ENCODE measurements around the gene LRP10. TPM values are rescaled to one million over a fixed set of nuclear protein-coding genes. Genes with fewer than 3 reads are reported as not detected.
"Not testable (repeated sequence)": the region's sequence is repeated elsewhere in the genome, so short reads cannot be mapped to it uniquely, and the experiment has no call there.

Gene LRP10
- total RNA-seq, 1 experiment from 2014 or later: 31.9 TPM

DNA sequence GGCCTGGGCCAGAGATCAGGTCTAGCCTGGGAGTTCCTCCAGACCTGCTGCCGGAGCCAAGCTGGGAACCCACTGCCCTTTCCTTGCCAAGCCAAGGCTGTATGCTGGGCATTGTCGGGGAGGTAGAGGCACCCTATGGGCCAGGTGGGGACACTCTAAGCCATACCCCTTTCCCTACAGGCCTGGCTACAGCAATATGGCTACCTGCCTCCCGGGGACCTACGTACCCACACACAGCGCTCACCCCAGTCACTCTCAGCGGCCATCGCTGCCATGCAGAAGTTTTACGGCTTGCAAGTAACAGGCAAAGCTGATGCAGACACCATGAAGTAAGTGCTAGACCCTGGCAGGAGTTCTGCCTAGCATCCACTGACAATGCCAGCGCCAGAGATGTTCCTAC, 30.2 kb upstream of the LRP10 start:
- in situ Hi-C loops (cut with HindIII; ENCODE audit: low pct_unique_long_range_greater_than_20kb, low sequenced_read_pairs): no loop called here
- DNase-seq (ENCODE audit: low read depth, low spot score): no peak

DNA sequence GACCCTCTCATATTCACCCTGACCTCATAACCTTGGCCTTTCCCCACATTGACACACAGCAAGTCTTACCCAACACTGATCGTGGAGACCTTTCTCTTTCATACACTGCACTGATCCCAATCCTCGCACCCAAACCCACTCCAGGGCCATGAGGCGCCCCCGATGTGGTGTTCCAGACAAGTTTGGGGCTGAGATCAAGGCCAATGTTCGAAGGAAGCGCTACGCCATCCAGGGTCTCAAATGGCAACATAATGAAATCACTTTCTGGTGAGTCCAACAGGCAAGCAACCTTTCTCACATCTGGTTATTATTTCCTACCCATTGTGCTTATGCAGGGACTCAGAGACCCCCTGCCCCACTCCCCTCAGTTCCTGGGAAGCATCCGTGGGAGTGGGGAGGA, 29.8 kb upstream of the LRP10 start:
- no peak for DNase-seq (ENCODE audit: low read depth, low spot score)

DNA sequence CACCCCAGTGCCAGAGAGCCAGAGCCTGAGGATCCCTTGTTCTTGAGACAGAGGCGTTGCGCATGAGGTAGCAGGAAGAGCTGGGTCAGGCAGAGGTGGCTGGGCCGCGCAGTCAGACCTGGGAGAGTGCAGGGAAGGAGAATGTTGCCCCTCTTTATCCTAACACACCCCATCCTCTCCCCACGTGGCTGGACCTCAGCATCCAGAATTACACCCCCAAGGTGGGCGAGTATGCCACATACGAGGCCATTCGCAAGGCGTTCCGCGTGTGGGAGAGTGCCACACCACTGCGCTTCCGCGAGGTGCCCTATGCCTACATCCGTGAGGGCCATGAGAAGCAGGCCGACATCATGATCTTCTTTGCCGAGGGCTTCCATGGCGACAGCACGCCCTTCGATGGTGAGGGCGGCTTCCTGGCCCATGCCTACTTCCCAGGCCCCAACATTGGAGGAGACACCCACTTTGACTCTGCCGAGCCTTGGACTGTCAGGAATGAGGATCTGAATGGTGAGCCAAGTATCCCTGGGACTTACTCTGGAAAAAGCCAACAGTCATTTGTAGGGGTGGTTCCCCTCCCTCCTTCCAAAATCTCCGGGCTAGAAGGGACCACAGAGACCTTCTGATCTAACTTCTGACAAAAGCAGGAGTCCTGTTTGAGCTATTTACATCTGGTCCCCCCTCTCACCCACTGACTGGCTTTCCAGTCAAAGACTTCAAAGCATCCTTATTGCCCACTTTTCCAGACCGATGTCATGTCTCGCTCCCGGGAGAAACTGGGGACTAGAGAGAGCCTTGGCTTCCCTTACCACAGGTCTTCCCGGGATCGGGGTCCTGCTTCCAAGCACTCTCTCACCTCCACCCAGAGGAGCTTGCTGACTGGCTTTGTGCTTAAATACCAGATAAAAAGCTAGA, 29.1 kb upstream of the LRP10 start:
- in situ Hi-C loops (cut with HindIII; ENCODE audit: low pct_unique_long_range_greater_than_20kb, low sequenced_read_pairs): no loop called here
- DNase-seq (ENCODE audit: low read depth, low spot score): no peak

More for the DNA sequence above, 29.8 kb upstream of the LRP10 start:
- in situ Hi-C loops (cut with HindIII; ENCODE audit: low pct_unique_long_range_greater_than_20kb, low sequenced_read_pairs): no loop called here

DNA sequence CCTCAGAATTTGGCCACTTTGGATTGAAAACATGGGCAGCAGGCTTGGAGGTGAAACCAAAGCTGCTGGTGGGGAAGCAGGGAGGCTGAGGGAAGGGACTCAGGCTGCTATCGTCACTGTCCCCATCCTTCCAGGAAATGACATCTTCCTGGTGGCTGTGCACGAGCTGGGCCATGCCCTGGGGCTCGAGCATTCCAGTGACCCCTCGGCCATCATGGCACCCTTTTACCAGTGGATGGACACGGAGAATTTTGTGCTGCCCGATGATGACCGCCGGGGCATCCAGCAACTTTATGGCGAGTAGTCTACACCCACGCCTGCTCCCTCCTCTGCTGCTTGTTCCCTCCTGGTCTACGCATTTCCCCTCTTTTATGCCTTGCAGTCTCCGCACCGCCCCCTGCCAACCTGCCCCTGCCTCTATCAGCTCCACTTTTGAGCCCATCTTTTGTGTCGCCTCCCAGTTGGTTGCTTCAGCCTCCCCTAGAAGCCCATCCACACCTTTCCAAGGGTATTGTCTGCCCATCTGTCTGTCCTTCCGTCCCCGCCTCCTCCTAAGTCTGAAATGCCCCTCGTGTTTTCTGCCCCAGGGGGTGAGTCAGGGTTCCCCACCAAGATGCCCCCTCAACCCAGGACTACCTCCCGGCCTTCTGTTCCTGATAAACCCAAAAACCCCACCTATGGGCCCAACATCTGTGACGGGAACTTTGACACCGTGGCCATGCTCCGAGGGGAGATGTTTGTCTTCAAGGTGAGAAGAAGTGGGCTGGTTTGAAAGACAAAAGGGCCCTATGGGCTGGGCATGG, 28.2 kb upstream of the LRP10 start:
- in situ Hi-C loops (cut with HindIII; ENCODE audit: low pct_unique_long_range_greater_than_20kb, low sequenced_read_pairs): no loop called here
- no peak for DNase-seq (ENCODE audit: low read depth, low spot score)

DNA sequence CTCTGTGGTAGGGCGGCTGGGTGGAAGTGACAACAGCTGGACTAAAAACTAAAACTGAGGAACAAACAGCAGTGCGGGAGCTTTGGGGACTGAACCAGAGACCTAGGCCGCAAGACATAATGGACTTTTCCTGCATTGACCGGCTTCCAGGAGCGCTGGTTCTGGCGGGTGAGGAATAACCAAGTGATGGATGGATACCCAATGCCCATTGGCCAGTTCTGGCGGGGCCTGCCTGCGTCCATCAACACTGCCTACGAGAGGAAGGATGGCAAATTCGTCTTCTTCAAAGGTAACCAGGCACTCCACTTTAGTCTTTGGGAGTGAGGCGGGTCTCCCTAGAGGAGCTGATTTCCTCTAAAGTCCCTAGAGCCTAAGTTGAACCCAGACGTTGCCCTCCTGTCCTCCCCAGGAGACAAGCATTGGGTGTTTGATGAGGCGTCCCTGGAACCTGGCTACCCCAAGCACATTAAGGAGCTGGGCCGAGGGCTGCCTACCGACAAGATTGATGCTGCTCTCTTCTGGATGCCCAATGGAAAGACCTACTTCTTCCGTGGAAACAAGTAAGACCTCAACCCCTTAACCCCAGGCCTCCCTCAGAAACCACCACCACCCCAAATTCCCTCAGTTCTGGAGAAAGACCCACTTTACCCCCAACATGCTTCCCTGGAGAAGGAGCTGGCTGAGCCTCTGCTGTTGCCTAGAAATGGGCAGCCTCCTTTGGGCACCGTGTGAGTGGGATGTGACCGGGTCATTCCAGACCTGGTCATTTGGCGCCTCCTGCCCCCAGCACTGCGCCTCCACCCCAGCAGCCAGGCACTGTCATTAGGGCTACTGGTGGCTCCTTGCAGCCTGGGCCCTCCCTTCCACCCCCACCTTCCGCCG, 27.1 kb upstream of the LRP10 start:
- in situ Hi-C loops (cut with HindIII; ENCODE audit: low pct_unique_long_range_greater_than_20kb, low sequenced_read_pairs): no loop called here

DNA sequence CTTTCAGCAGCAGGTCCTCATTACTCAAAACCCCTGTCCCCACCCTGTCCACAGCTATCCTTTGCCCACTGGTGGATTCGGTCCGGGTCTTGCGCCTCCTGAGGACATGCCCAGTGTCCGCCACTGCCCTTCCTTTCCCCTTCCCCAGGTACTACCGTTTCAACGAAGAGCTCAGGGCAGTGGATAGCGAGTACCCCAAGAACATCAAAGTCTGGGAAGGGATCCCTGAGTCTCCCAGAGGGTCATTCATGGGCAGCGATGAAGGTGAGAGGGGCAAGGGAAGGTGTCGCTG, 26.5 kb upstream of the LRP10 start:
- no peak for DNase-seq (ENCODE audit: low read depth, low spot score)
- in situ Hi-C loops (cut with HindIII; ENCODE audit: low pct_unique_long_range_greater_than_20kb, low sequenced_read_pairs): no loop called here

More for the DNA sequence above, 27.1 kb upstream of the LRP10 start:
- no peak for DNase-seq (ENCODE audit: low read depth, low spot score)

DNA sequence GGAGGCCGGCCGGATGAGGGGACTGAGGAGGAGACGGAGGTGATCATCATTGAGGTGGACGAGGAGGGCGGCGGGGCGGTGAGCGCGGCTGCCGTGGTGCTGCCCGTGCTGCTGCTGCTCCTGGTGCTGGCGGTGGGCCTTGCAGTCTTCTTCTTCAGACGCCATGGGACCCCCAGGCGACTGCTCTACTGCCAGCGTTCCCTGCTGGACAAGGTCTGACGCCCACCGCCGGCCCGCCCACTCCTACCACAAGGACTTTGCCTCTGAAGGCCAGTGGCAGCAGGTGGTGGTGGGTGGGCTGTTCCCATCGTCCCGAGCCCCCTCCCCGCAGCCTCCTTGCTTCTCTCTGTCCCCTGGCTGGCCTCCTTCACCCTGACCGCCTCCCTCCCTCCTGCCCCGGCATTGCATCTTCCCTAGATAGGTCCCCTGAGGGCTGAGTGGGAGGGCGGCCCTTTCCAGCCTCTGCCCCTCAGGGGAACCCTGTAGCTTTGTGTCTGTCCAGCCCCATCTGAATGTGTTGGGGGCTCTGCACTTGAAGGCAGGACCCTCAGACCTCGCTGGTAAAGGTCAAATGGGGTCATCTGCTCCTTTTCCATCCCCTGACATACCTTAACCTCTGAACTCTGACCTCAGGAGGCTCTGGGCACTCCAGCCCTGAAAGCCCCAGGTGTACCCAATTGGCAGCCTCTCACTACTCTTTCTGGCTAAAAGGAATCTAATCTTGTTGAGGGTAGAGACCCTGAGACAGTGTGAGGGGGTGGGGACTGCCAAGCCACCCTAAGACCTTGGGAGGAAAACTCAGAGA, 25.5 kb upstream of the LRP10 start:
- DNase-seq (ENCODE audit: low read depth, low spot score): no peak
- in situ Hi-C loops (cut with HindIII; ENCODE audit: low pct_unique_long_range_greater_than_20kb, low sequenced_read_pairs): no loop called here

DNA sequence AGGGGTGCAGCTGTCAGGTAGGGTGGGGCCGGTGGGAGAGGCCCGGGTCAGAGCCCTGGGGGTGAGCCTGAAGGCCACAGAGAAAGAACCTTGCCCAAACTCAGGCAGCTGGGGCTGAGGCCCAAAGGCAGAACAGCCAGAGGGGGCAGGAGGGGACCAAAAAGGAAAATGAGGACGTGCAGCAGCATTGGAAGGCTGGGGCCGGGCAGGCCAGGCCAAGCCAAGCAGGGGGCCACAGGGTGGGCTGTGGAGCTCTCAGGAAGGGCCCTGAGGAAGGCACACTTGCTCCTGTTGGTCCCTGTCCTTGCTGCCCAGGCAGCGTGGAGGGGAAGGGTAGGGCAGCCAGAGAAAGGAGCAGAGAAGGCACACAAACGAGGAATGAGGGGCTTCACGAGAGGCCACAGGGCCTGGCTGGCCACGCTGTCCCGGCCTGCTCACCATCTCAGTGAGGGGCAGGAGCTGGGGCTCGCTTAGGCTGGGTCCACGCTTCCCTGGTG, 24.7 kb upstream of the LRP10 start:
- DNase-seq (ENCODE audit: low read depth, low spot score): no peak
- in situ Hi-C loops (cut with HindIII; ENCODE audit: low pct_unique_long_range_greater_than_20kb, low sequenced_read_pairs): no loop called here

DNA sequence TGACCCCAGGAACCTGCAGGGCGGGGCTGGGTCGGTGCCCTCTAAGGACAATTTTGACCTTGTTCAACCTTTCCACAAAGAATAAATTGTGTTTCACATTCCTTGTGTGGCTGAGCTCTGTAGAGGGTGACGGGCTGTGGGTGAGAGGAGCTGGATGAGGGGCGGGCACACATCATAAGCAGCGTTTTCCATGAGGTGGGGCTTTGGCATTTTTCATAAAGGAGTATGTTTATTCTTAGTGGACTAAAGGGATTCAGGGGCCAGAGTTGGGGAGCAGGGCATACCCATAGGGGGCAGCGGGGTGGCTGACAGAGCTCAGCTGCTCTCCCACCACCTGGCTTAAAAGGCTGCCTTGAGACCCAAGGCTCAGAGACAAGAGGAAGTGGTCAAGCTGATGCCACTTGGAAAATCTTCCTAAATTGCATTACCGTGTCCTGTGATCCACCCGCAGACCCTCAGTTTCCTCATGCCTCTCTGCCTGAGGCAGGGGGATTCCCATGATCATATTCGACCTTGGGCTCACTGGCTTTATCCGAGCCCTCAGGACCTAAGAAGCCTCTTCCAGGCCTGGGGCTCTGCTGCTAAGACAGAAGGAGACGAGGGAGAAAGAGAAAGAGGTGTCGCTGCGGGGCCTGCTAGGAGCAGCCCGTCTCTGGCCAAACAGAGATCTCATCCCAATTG, 23.7 kb upstream of the LRP10 start:
- in situ Hi-C loops (cut with HindIII; ENCODE audit: low pct_unique_long_range_greater_than_20kb, low sequenced_read_pairs): no loop called here
- peak; percentile 72 for DNase-seq (ENCODE audit: low read depth, low spot score)

DNA sequence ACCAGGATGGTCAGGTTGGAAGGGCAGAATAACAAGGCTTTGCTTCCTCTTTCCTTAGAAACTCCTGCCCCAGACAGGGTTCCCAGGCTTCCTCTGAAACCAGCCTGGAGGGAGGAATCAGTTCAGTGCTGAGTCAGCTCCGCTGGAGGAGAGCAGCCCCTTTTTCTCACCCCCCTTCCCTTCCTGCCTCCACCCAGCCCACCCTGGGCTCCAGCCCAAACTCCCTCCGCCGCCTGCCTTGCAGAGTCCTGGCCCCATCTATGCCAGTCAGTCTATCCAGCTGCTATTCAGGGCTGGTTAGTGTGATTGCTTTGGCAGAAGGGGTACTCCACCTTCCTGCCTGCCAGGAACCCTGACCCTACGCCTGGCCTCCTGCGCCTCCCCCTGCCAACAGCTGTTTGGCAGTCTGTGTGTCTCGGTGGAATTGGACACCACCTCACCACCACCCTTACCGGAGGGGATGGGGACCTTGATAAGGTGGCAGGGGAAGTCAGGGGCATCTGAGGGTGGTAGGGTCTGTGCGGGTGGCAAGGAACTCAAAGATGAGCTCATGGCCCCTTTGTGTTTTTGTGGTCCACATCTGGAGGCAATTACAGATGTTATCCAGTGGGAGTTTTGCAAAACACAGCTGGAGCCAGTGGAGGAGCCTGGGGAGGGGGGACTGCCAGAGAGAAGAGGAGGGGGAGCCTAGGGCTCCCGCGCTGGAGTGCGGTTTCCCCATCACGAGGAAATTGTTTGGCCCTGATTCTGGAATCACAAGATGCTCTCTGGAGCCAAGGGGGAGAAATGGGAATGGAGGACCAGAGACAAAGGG, 23.0 kb upstream of the LRP10 start:
- in situ Hi-C loops (cut with HindIII; ENCODE audit: low pct_unique_long_range_greater_than_20kb, low sequenced_read_pairs): no loop called here
- peak; percentile 81 for DNase-seq (ENCODE audit: low read depth, low spot score)

DNA sequence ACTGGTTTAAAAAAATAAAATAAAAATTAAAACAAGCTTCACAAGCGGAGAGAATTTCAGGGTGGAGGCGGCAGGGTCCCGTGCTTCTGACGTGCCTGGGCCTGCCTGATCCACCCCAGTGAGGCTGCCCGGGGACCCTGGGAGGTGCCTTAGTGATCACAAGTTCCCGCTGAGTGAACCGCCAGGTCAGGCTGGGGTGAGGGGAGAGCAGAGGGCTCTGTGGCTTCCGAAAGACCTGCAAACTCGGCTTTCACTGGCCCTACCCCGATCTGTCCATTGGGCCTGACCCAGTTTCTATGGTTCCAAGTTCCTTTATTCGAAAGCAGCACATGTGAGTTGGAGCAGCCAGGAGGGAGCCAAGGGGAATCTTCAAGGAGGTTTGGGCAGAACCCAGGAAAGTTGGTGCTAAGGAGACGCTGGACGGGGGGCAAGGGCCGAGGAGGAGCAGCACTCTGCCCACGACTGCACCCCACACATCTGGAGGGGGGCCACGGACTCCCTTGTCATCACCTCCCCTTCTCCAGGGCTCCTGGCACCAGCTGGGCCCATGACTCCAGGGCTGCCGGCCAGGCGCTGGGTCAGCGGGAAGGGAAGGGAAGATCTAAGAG, 22.2 kb upstream of the LRP10 start:
- in situ Hi-C loops (cut with HindIII; ENCODE audit: low pct_unique_long_range_greater_than_20kb, low sequenced_read_pairs): no loop called here
- peak; percentile 60 for DNase-seq (ENCODE audit: low read depth, low spot score)

DNA sequence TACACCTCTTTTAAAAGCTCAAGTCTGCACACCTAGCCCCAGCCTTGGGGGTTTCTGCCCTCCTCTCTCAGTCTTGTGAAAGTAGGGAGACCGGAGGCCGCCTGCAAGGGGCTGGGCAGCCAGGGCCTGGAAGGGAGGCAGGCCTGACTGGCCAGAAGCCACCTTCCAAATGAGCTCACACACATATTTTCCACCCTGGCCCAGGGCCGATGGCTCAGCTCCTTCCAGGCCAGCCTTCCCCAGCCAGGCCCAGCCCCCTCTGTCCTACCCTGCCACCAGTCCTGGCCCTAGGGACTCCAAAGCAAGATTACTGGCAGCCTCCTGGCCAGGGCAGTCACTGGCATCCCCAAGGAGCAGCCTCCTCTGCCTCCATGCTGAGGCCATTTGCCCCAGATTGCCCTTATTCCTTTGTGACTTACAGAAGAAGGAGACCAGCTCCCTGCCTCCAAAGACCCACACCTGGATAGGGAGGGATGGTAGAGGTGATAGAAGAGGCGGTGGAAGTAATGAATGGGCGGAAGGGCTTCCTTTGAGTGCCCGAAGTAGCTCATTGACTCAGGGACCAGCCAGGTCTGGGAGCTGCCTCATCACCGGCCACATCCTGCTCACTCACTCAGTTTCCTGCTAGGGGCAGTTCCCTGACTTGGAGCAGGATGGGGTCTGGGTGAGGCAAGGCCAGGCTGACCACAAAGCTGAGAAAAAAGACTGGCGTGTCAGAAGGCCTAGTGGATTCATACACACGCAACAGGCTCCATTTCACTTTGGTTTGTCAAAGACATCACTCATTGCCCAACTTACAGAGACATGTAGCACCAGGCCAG, 20.4 kb upstream of the LRP10 start:
- in situ Hi-C loops (cut with HindIII; ENCODE audit: low pct_unique_long_range_greater_than_20kb, low sequenced_read_pairs): no loop called here

DNA sequence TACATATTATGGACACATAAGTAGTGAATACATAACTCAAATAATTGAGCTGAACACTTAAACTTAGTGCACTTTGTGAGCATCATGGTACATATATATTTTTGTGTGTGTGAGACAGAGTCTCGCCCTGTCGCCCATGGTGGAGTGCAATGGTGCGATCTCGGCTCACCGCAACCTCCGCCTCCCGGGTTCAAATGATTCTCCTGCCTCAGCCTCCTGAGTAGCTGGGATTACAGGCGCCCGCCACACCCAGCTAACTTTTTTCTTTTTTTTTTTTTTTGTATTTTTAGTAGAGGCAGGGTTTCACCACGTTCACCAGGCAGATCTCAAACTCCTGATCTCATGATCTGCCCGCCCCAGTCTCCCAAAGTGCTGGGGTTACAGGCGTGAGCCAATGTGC, 19.4 kb upstream of the LRP10 start:
- in situ Hi-C loops (cut with HindIII; ENCODE audit: low pct_unique_long_range_greater_than_20kb, low sequenced_read_pairs); DNase-seq (ENCODE audit: low read depth, low spot score): not testable (repeated sequence)

More for the DNA sequence above, 20.4 kb upstream of the LRP10 start:
- DNase-seq (ENCODE audit: low read depth, low spot score): no peak

DNA sequence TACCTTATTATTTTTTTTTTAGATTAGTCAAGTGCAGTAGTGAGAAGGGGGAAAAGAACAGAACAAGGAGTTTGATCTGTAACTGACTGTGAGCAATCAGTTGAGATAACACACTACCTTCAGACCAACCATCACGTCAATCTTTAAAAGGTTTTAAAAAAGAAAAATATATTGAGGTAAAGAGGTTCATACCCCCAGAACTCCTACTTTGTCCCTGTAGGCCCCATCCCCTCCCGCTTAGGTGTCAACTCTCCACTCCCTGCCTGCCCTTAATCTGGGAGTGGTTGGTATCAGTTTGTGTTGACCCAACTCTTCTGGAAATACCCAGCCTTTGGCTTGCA, 19.0 kb upstream of the LRP10 start:
- in situ Hi-C loops (cut with HindIII; ENCODE audit: low pct_unique_long_range_greater_than_20kb, low sequenced_read_pairs): no loop called here
- DNase-seq (ENCODE audit: low read depth, low spot score): no peak
